ENCODE measurements around the gene SHLD1.
"Not testable (repeated sequence)": the region's sequence is repeated elsewhere in the genome, so short reads cannot be mapped to it uniquely, and the experiment has no call there.

Gene SHLD1

DNA sequence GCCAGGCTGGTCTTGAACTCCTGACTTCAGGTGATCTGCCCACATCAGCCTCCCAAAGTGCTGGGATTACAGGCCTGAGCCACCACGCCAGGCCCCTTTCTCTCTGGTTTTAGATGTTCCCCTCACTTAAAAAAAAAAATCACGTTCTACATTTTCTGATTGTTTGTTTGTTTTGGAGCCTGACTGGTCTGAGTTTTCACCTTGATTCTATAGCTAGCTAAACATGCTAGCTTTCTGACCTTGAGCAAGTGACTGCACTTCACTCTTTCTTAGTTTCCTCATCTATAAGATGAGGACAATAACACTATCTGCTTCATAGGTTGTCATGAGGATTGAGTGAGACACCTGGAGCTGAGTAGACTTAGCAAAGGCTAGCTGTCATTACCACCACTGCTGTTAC, 43.7 kb downstream of the SHLD1 start:
- DNase-seq (ENCODE audit: low spot score) (no peak), ATAC-seq (ENCODE audit: low read depth) (no peak)
- Histone ChIP-seq H3K27ac (ENCODE audit: poor library complexity, severe bottlenecking) (no peak overlapping the region), H3K4me1 (ENCODE audit: insufficient read depth, poor library complexity, severe bottlenecking) (no peaks in the 10 kb centered on the region), H3K36me3 (ENCODE audit: low read depth) (no peaks in the 10 kb centered on the region), H3K27me3 (ENCODE audit: insufficient read depth, poor library complexity, severe bottlenecking) (no peaks in the 10 kb centered on the region), H3K4me3 (ENCODE audit: severe bottlenecking) (no peak overlapping the region), H3K9me3 (ENCODE audit: severe bottlenecking) (no peaks in the 10 kb centered on the region)
- TF ChIP-seq, protein P1, sequence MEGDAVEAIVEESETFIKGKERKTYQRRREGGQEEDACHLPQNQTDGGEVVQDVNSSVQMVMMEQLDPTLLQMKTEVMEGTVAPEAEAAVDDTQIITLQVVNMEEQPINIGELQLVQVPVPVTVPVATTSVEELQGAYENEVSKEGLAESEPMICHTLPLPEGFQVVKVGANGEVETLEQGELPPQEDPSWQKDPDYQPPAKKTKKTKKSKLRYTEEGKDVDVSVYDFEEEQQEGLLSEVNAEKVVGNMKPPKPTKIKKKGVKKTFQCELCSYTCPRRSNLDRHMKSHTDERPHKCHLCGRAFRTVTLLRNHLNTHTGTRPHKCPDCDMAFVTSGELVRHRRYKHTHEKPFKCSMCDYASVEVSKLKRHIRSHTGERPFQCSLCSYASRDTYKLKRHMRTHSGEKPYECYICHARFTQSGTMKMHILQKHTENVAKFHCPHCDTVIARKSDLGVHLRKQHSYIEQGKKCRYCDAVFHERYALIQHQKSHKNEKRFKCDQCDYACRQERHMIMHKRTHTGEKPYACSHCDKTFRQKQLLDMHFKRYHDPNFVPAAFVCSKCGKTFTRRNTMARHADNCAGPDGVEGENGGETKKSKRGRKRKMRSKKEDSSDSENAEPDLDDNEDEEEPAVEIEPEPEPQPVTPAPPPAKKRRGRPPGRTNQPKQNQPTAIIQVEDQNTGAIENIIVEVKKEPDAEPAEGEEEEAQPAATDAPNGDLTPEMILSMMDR (IDR thresholded peaks at IDR 0.05; ENCODE audit: poor library complexity, severe bottlenecking), result no peak

DNA sequence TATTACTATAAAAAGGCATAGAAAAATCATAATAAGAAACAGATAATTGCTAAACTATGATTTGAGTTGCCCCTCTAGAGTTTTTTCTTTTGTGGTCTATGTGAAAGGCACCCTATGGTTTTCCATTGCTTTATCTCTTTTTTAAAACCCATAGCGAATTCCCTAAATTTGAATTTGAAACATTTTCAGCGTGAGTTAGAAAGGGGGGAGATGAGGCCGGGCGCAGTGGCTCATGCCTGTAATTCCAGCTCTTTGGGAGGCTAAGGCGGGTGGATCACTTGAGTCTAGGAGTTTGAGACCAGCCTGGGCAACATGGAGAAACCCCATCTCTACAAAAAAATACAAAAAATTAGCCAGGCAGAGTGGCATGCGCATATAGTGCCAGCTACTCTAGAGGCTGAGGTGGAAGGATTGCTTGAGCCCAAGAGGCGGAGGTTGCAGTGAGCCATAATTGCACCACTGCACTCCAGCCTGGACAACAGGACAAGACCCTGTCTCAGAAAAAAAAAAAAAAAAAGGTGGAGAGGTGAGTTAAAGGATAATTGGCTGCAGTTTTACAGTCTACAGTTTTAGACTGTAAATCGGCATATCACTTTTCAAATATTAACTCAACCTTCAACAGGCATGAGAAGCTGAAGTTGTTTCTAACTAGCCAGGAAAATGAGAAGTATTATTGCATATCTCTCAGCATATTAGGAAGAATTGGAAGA, 46.3 kb downstream of the SHLD1 start:
- no peaks in the 10 kb centered on the region for H3K9me3 ChIP-seq (ENCODE audit: severe bottlenecking)
- TF ChIP-seq, protein P1 (IDR thresholded peaks at IDR 0.05; ENCODE audit: poor library complexity, severe bottlenecking), result no peak
- no peaks in the 10 kb centered on the region for H3K27me3 ChIP-seq (ENCODE audit: insufficient read depth, poor library complexity, severe bottlenecking)
- DNase-seq (ENCODE audit: low spot score), result no peak
- ATAC-seq (ENCODE audit: low read depth), result no peak
- H3K4me3 ChIP-seq (ENCODE audit: severe bottlenecking), result no peak overlapping the region
- no peaks in the 10 kb centered on the region; the same call in 1 of the 2 replicates for H3K36me3 ChIP-seq (ENCODE audit: low read depth)
- no peaks in the 10 kb centered on the region for H3K4me1 ChIP-seq (ENCODE audit: insufficient read depth, poor library complexity, severe bottlenecking)
- H3K27ac ChIP-seq (ENCODE audit: poor library complexity, severe bottlenecking), result no peak overlapping the region

DNA sequence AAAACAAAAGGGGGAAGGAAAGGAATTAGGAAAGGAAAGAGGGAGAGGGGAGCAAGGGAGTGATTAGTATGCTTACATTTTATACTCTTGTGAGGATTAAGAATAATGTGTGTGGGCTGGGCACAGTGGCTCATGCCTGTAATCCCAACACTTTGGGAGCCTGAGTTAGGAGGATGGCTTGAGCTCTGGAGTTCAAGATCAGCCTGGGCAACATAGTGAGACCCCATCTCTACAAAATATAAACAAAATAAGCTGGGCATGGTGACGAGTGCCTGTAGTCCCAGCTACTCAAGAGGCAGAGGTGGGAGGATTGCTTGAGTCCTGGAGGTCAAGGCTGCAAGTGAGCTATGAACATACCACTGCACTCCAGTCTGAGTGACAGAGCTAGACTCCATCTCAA, 47.0 kb downstream of the SHLD1 start:
- H3K4me1 ChIP-seq (ENCODE audit: insufficient read depth, poor library complexity, severe bottlenecking), result no peaks in the 10 kb centered on the region
- ATAC-seq (ENCODE audit: low read depth), result no peak
- H3K27ac ChIP-seq (ENCODE audit: poor library complexity, severe bottlenecking), result no peak overlapping the region

DNA sequence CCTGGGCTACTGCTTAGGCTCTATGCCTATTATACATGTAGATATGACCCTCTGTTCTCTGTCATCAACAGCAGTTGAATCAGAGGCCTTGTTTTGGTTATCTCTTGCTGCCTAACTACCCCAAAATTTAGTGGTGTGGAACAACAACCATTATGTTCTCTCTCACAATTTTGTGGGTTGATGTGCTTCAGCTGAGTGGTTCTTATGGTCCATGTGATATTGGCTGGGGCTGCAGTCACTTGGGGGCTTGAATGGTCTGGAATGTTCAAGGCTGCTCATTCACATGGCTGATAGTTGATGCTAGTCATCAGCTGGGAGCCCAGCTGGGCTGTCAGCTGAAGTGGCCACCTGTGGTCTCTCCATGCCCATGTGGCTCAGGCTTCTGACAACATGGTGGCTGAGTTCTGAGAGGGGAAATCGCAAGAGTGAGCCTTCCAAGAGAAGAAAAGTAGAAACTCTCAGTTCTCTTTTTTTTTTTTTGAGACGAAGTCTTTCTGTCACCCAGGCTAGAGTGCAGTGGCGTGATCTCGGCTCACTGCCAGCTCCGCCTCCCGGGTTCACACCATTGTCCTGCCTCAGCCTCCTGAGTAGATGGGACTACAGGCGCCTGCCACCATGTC, 47.8 kb downstream of the SHLD1 start:
- Histone ChIP-seq H3K4me1 (ENCODE audit: insufficient read depth, poor library complexity, severe bottlenecking) (no peaks in the 10 kb centered on the region), H3K36me3 (ENCODE audit: low read depth) (no peaks in the 10 kb centered on the region; the same call in 1 of the 2 replicates)
- no peak for ATAC-seq (ENCODE audit: low read depth)

More for the DNA sequence above, 47.0 kb downstream of the SHLD1 start:
- Histone ChIP-seq H3K4me3 (ENCODE audit: severe bottlenecking) (no peak overlapping the region), H3K27me3 (ENCODE audit: insufficient read depth, poor library complexity, severe bottlenecking) (no peaks in the 10 kb centered on the region), H3K36me3 (ENCODE audit: low read depth) (no peaks in the 10 kb centered on the region; the same call in 1 of the 2 replicates), H3K9me3 (ENCODE audit: severe bottlenecking) (no peaks in the 10 kb centered on the region)
- TF ChIP-seq, protein P1 (IDR thresholded peaks at IDR 0.05; ENCODE audit: poor library complexity, severe bottlenecking), result no peak
- no peak for DNase-seq (ENCODE audit: low spot score)

DNA sequence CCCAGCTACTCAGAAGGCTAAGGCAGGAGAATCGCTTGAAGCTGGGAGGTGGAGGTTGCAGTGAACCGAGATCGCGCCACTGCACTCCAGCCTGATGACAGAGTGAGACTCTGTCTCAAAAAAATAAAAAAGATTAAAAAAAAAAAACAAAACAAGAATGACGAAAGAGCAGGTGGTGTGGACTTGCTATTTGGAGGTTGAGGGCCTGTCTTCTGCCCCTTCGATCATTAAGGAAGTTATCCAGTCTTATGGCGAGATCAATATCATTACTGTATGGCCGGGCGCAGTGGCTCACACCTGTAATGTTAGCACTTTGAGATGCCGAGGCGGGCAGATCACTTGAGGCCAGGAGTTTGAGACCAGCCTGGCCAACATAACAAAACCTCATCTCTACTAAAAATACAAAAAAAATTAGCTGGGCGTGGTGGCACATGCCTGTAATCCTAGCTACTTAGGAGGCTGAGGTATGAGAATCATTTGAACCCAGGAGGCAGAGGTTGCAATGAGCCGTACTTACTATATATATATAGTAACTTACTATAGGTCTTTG, 53.6 kb downstream of the SHLD1 start:
- H3K4me3 ChIP-seq (ENCODE audit: severe bottlenecking); H3K27ac ChIP-seq (ENCODE audit: poor library complexity, severe bottlenecking); DNase-seq (ENCODE audit: low spot score); H3K4me1 ChIP-seq (ENCODE audit: insufficient read depth, poor library complexity, severe bottlenecking); H3K9me3 ChIP-seq (ENCODE audit: severe bottlenecking); H3K27me3 ChIP-seq (ENCODE audit: insufficient read depth, poor library complexity, severe bottlenecking); ATAC-seq (ENCODE audit: low read depth); H3K36me3 ChIP-seq (ENCODE audit: low read depth): not testable (repeated sequence)

More for the DNA sequence above, 47.8 kb downstream of the SHLD1 start:
- DNase-seq (ENCODE audit: low spot score), result no peak
- no peak overlapping the region for H3K27ac ChIP-seq (ENCODE audit: poor library complexity, severe bottlenecking)
- H3K27me3 ChIP-seq (ENCODE audit: insufficient read depth, poor library complexity, severe bottlenecking), result no peaks in the 10 kb centered on the region
- TF ChIP-seq, protein P1 (IDR thresholded peaks at IDR 0.05; ENCODE audit: poor library complexity, severe bottlenecking), result no peak
- no peaks in the 10 kb centered on the region for H3K9me3 ChIP-seq (ENCODE audit: severe bottlenecking)
- no peak overlapping the region for H3K4me3 ChIP-seq (ENCODE audit: severe bottlenecking)
